Kidney (tissue), 14 donors: ENCODE measurements around the gene NIBAN1. TPM values are rescaled to one million over a fixed set of nuclear protein-coding genes. Genes with fewer than 3 reads are reported as not detected.
"Not testable (repeated sequence)": the region's sequence is repeated elsewhere in the genome, so short reads cannot be mapped to it uniquely, and the experiment has no call there.

Experiments
- DNase-seq, 5 donors: peaks; one replicate each; pipeline ENCODE4 v3.0.0-alpha.2; 2013 to 2020
- FAIRE-seq: peaks from 2 replicates; lab custom pipeline; 2012; peaks lifted over from hg19 to GRCh38; lab: Jason Lieb, UNC
- H3K27ac ChIP-seq, 2 donors: one replicate each; pipeline ENCODE4 v1.7.0; 2013; ENCODE audit warnings: low read depth in 2 of 2, low read length in 2 of 2, inconsistent platforms in 1 of 2
- H3K27me3 ChIP-seq: one replicate; pipeline ENCODE4 v1.7.1; 2013; ENCODE audit warnings: low read length, inconsistent platforms; ENCODE audit not compliant: control insufficient read depth, insufficient read depth
- H3K36me3 ChIP-seq, 3 donors: one replicate each; pipeline versions ENCODE4 v1.7.0 to v1.7.1; 2013; ENCODE audit warnings: low read length in 3 of 3, control low read depth in 1 of 3, inconsistent platforms in 1 of 3; ENCODE audit not compliant: insufficient read depth in 3 of 3, control insufficient read depth in 2 of 3
- H3K4me1 ChIP-seq, 3 donors: one replicate each; pipeline versions ENCODE4 v1.7.0 to v1.7.1; 2013; ENCODE audit warnings: low read length in 3 of 3, inconsistent platforms in 1 of 3, low read depth in 1 of 3; ENCODE audit not compliant: control insufficient read depth in 2 of 3, insufficient read depth in 2 of 3
- H3K4me3 ChIP-seq, 3 donors: one replicate each; pipeline versions ENCODE4 v1.7.0 to v1.8.1; 2013; ENCODE audit warnings: low read length in 3 of 3, control low read depth in 1 of 3, inconsistent platforms in 1 of 3
- H3K9ac ChIP-seq, 3 donors: one replicate each; pipeline versions ENCODE4 v1.7.0 to v1.7.1; 2013; ENCODE audit warnings: low read length in 3 of 3, control low read depth in 1 of 3, inconsistent platforms in 1 of 3
- H3K9me3 ChIP-seq, 3 donors: one replicate each; pipeline versions ENCODE4 v1.7.0 to v1.7.1; 2013; ENCODE audit warnings: low read length in 3 of 3, control low read depth in 1 of 3, inconsistent platforms in 1 of 3; ENCODE audit not compliant: control insufficient read depth in 2 of 3, insufficient read depth in 1 of 3
- intact Hi-C: fragments of 100-400 bp; cut with DNase I; formaldehyde crosslinking; loops from one replicate; pipeline ENCODE4 v1.11.1; 2022
- polyA plus RNA-seq: library from polyadenylated mRNA; stranded (reverse); fragments of 350-450 nt; fragmentation: Illumina TruSeq; extraction: RNeasy Lipid Tissue Mini Kit (QIAGEN cat#74804); gene quantifications from one replicate; pipeline ENCODE4 v1.2.3, GENCODE V29; 2014; ENCODE audit warnings: low read depth, low replicate concordance; ENCODE audit not compliant: insufficient read depth
- total RNA-seq: library from RNA; stranded (reverse); fragmentation: NEBNext Ultra II Directional; extraction: Animal tissue kit (Norgen Biotek cat#: 25700); gene quantifications from one replicate; pipeline ENCODE4 v1.2.1, GENCODE V29; 2021
- TF ChIP-seq, protein P1 (sequence below): IDR thresholded peaks from 3 replicates; pipeline ENCODE4 v1.5.1; 2012; ENCODE audit warnings: mild to moderate bottlenecking, moderate library complexity, borderline replicate concordance; ENCODE audit not compliant: insufficient read depth; ENCODE audit errors: extremely low read depth
- donor health status: control.
- donor health status: control.
- donor health status: control.
- donor health status: control.
- donor health status: control.
- donor health status: DM: yes; HTN: yes; CAD: no.
- donor health status: Normal renal cell carcinoma (clear cell type).

The NIBAN1 gene
- total and polyA plus RNA-seq, 2 donors from 2014 or later, result 2.6 to 25.4 TPM

GRCh38 chr1:185008838-185009237, 34.5 kb upstream of the NIBAN1 start:
- no peak for FAIRE-seq
- TF ChIP-seq, protein P1, sequence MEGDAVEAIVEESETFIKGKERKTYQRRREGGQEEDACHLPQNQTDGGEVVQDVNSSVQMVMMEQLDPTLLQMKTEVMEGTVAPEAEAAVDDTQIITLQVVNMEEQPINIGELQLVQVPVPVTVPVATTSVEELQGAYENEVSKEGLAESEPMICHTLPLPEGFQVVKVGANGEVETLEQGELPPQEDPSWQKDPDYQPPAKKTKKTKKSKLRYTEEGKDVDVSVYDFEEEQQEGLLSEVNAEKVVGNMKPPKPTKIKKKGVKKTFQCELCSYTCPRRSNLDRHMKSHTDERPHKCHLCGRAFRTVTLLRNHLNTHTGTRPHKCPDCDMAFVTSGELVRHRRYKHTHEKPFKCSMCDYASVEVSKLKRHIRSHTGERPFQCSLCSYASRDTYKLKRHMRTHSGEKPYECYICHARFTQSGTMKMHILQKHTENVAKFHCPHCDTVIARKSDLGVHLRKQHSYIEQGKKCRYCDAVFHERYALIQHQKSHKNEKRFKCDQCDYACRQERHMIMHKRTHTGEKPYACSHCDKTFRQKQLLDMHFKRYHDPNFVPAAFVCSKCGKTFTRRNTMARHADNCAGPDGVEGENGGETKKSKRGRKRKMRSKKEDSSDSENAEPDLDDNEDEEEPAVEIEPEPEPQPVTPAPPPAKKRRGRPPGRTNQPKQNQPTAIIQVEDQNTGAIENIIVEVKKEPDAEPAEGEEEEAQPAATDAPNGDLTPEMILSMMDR, result no peak
- no peaks in the 10 kb centered on the region for H3K4me1 ChIP-seq

GRCh38 chr1:185001312-185001880, 27.1 kb upstream of the NIBAN1 start:
- H3K9me3 ChIP-seq, H3K4me1 ChIP-seq, H3K27me3 ChIP-seq, H3K4me3 ChIP-seq, DNase-seq, intact Hi-C loops, H3K9ac ChIP-seq, H3K36me3 ChIP-seq, H3K27ac ChIP-seq, FAIRE-seq: not testable (repeated sequence)

More at GRCh38 chr1:185008838-185009237, 34.5 kb upstream of the NIBAN1 start:
- intact Hi-C loops, result no loop called here
- no peak overlapping the region for H3K27ac ChIP-seq
- H3K27me3 ChIP-seq, result no peaks in the 10 kb centered on the region
- DNase-seq, result peak in 1 of 5 donors; percentile 5
- no peaks in the 10 kb centered on the region for H3K36me3 ChIP-seq
- H3K4me3 ChIP-seq, result no peak overlapping the region
- H3K9me3 ChIP-seq, result no peaks in the 10 kb centered on the region
- no peak overlapping the region for H3K9ac ChIP-seq

GRCh38 chr1:184999974-185000373, 25.7 kb upstream of the NIBAN1 start:
- H3K9ac ChIP-seq, H3K4me3 ChIP-seq, H3K27ac ChIP-seq, H3K4me1 ChIP-seq, FAIRE-seq, H3K9me3 ChIP-seq, intact Hi-C loops, DNase-seq, H3K27me3 ChIP-seq, H3K36me3 ChIP-seq: not testable (repeated sequence)

- no peaks in the 10 kb centered on the region for H3K36me3 ChIP-seq
- no peak for FAIRE-seq
These were observed 20.0 kb upstream of the NIBAN1 start for GRCh38 chr1:184994301-184994700.

More at GRCh38 chr1:184994301-184994700, 20.0 kb upstream of the NIBAN1 start:
- H3K27me3 ChIP-seq, result no peaks in the 10 kb centered on the region
- no peak overlapping the region for H3K9ac ChIP-seq
- intact Hi-C loops, result no loop called here
- DNase-seq, result no peak
- no peaks in the 10 kb centered on the region for H3K9me3 ChIP-seq
- no peaks in the 10 kb centered on the region for H3K4me1 ChIP-seq
- TF ChIP-seq, protein P1, result no peak
- no peak overlapping the region for H3K4me3 ChIP-seq
- no peak overlapping the region for H3K27ac ChIP-seq
